Left lung (tissue), 10 donors: Measurements from ENCODE around the gene YIPF5. TPM values are rescaled to one million over a fixed set of nuclear protein-coding genes. Genes with fewer than 3 reads are reported as not detected.

Experiments
- ATAC-seq: fragments of 200-7000 bp; cut with Tn5 transposase; one replicate; pipeline ENCODE4 v1.9.1; 2020; ENCODE audit warnings: moderate library complexity
- DNase-seq, 4 donors: peaks; one replicate each; pipeline ENCODE4 v3.0.0-alpha.2; 2013 to 2020
- H3K27ac ChIP-seq, 2 donors: fragments of 200-600 bp; sonication (generic) in 1 of 2; one replicate each; pipeline versions ENCODE4 v1.5.0 to v1.8.0; 2020 to 2021
- H3K27me3 ChIP-seq, 2 donors: fragments of 200-600 bp; sonication (generic) in 1 of 2; one replicate each; pipeline versions ENCODE4 v1.5.0 to v1.8.0; 2020 to 2021
- H3K36me3 ChIP-seq, 2 donors: fragments of 200-600 bp; sonication (generic) in 1 of 2; one replicate each; pipeline versions ENCODE4 v1.5.0 to v1.8.0; 2020 to 2021
- H3K4me1 ChIP-seq, 2 donors: fragments of 200-600 bp; one replicate each; pipeline ENCODE4 v1.8.0; 2021
- H3K4me3 ChIP-seq, 2 donors: fragments of 200-600 bp; sonication (generic) in 1 of 2; one replicate each; pipeline versions ENCODE4 v1.5.0 to v1.8.0; 2020 to 2021; ENCODE audit warnings: mild to moderate bottlenecking in 1 of 2
- H3K9me3 ChIP-seq, 2 donors: fragments of 200-600 bp; sonication (generic) in 1 of 2; one replicate each; pipeline versions ENCODE4 v1.5.0 to v1.8.0; 2020 to 2021
- CTCF ChIP-seq, 2 donors: fragments of 200-600 bp; sonication (generic) in 1 of 2; IDR thresholded peaks; one replicate each; pipeline versions ENCODE4 v1.5.0 to v1.8.0; 2021; ENCODE audit warnings: antibody characterized with exemption in 2 of 2
- intact Hi-C, 2 donors: fragments of 100-400 bp; cut with DNase I; formaldehyde crosslinking; loops; one replicate each; pipeline versions ENCODE4 v1.11.2 to v1.14.2; 2022
- polyA plus RNA-seq, 6 donors: library from polyadenylated mRNA; unstranded; fragments of 120-200 nt; gene quantifications; one replicate each; pipeline ENCODE4 v1.2.1, GENCODE V29; 2013; ENCODE audit not compliant: insufficient read length in 6 of 6
- total RNA-seq, 2 donors: library from RNA; stranded (reverse); fragmentation: NEBNext Ultra II Directional; extraction: Animal tissue kit (Norgen Biotek cat#: 25700); gene quantifications; one replicate each; pipeline ENCODE4 v1.2.1, GENCODE V29; 2021
- donor health status: DM: no; HTN: yes; CAD: no.
- donor health status: DM: no; HTN: no; CAD: no.

The YIPF5 gene
- total and polyA plus RNA-seq, 8 donors = 58.9 to 67.6 (median 62.8) TPM

- DNase-seq (peak in 3 of 4 donors; percentile 78 to 89 (median 79)), ATAC-seq (peak; percentile 64)
- TF ChIP-seq CTCF (IDR thresholded peaks at IDR 0.05) = no peak
- H3K36me3 ChIP-seq = no peaks in the 10 kb centered on the region
- H3K4me3 ChIP-seq = no peak overlapping the region
- intact Hi-C loops = no loop called here
- H3K27ac ChIP-seq = peak overlapping the region; percentile 63 to 67
- H3K4me1 ChIP-seq = peaks cover 19 to 51% of the 10 kb centered on the region in 2 donors
- H3K9me3 ChIP-seq = no peaks in the 10 kb centered on the region
- no peaks in the 10 kb centered on the region for H3K27me3 ChIP-seq
These were observed 17.3 kb upstream of the YIPF5 start for GRCh38 chr5:144187699-144188294.

GRCh38 chr5:144183254-144183889 is 12.9 kb upstream of the YIPF5 start:
- DNase-seq (no peak), ATAC-seq (peak; percentile 38)
- Histone ChIP-seq H3K9me3 (no peaks in the 10 kb centered on the region), H3K36me3 (no peaks in the 10 kb centered on the region), H3K27me3 (no peaks in the 10 kb centered on the region), H3K27ac (no peak overlapping the region), H3K4me3 (no peak overlapping the region), H3K4me1 (peaks cover 12 to 14% of the 10 kb centered on the region in 2 donors)
- TF ChIP-seq CTCF (IDR thresholded peaks at IDR 0.05) = peak; percentile 44 to 66
- intact Hi-C loops = no loop called here

GRCh38 chr5:144179226-144179625 is 8.8 kb upstream of the YIPF5 start:
- no peak for TF ChIP-seq CTCF (IDR thresholded peaks at IDR 0.05)
- Histone ChIP-seq H3K4me1 (no peaks in the 10 kb centered on the region), H3K9me3 (no peaks in the 10 kb centered on the region), H3K4me3 (no peak overlapping the region), H3K27me3 (peaks cover 0 to 1% of the 10 kb centered on the region in 2 donors), H3K27ac (no peak overlapping the region), H3K36me3 (no peaks in the 10 kb centered on the region)
- DNase-seq (no peak), ATAC-seq (no peak)
- intact Hi-C loops = no loop called here

- Histone ChIP-seq H3K27ac (no peak overlapping the region), H3K9me3 (no peaks in the 10 kb centered on the region), H3K36me3 (no peaks in the 10 kb centered on the region), H3K4me3 (no peak overlapping the region), H3K4me1 (no peaks in the 10 kb centered on the region), H3K27me3 (peaks cover 0 to 8% of the 10 kb centered on the region in 2 donors)
- no peak for TF ChIP-seq CTCF (IDR thresholded peaks at IDR 0.05)
- intact Hi-C loops = no loop called here
- ATAC-seq (no peak), DNase-seq (no peak)
These were observed 7.1 kb upstream of the YIPF5 start for GRCh38 chr5:144177548-144177947.

- intact Hi-C loops = no loop called here
- peaks cover 0 to 13% of the 10 kb centered on the region in 2 donors for H3K27me3 ChIP-seq
- peaks cover 0 to 1% of the 10 kb centered on the region in 2 donors for H3K36me3 ChIP-seq
- no peaks in the 10 kb centered on the region for H3K9me3 ChIP-seq
- no peak for TF ChIP-seq CTCF (IDR thresholded peaks at IDR 0.05)
- ATAC-seq (no peak), DNase-seq (no peak)
- no peak overlapping the region for H3K4me3 ChIP-seq
- no peak overlapping the region for H3K27ac ChIP-seq
- H3K4me1 ChIP-seq = peaks cover 10 to 12% of the 10 kb centered on the region in 2 donors
These were observed 3.3 kb upstream of the YIPF5 start for GRCh38 chr5:144173766-144174165.
